Fibroblast of lung (primary cell): ENCODE measurements around the gene FBXO46. TPM values are rescaled to one million over a fixed set of nuclear protein-coding genes. Genes with fewer than 3 reads are reported as not detected.

Experiments
- DNase-seq, 2 donors: peaks; one replicate each; pipeline versions ENCODE4 v3.0.0 to v3.0.0-alpha.2; 2010; ENCODE audit warnings: low read depth in 2 of 2
- H2AFZ ChIP-seq: 2 replicates; pipeline ENCODE4 v1.5.1; 2012; ENCODE audit warnings: low read length, control low read depth, inconsistent platforms
- H3K27ac ChIP-seq: 2 replicates; pipeline ENCODE4 v1.5.1; 2011; ENCODE audit warnings: low read length, control low read depth; ENCODE audit not compliant: insufficient read depth
- H3K27me3 ChIP-seq: 2 replicates; pipeline ENCODE4 v1.5.1; 2011; ENCODE audit warnings: mild to moderate bottlenecking, low read length; ENCODE audit not compliant: control insufficient read depth, insufficient read depth
- H3K36me3 ChIP-seq: 2 replicates; pipeline ENCODE4 v1.5.1; 2011; ENCODE audit warnings: low read length; ENCODE audit not compliant: control insufficient read depth, insufficient read depth
- H3K4me1 ChIP-seq: 2 replicates; pipeline ENCODE4 v1.5.1; 2011; ENCODE audit warnings: low read length; ENCODE audit not compliant: control insufficient read depth, insufficient read depth; ENCODE audit errors: extremely low read depth
- H3K4me2 ChIP-seq: 2 replicates; pipeline ENCODE4 v1.5.1; 2011; ENCODE audit warnings: low read length, control low read depth; ENCODE audit not compliant: insufficient read depth; ENCODE audit errors: extremely low read depth
- H3K4me3 ChIP-seq, 4 experiments: fragments of 200-600 bp in 1 of 4; sonication (generic) in 1 of 4; replicated peaks in 1 of 4; 2 replicates each; pipeline ENCODE4 v1.5.1; 2011 to 2016; ENCODE audit warnings: low read length in 4 of 4, low read depth in 3 of 4, mild to moderate bottlenecking in 3 of 4, control low read depth in 2 of 4, inconsistent platforms in 1 of 4, mixed read lengths in 1 of 4; ENCODE audit not compliant: insufficient read depth in 1 of 4; ENCODE audit errors: control extremely low read depth in 1 of 4
- H3K79me2 ChIP-seq: 2 replicates; pipeline ENCODE4 v1.5.1; 2012; ENCODE audit warnings: mild to moderate bottlenecking, low read length, inconsistent platforms; ENCODE audit not compliant: control insufficient read depth, insufficient read depth
- H3K9ac ChIP-seq: 2 replicates; pipeline ENCODE4 v1.5.1; 2011; ENCODE audit warnings: mild to moderate bottlenecking, low read length, control low read depth; ENCODE audit not compliant: insufficient read depth
- H3K9me3 ChIP-seq: 2 replicates; pipeline ENCODE4 v1.5.1; 2012; ENCODE audit warnings: low read depth, low read length; ENCODE audit not compliant: control insufficient read depth, insufficient read depth
- H4K20me1 ChIP-seq: 2 replicates; pipeline ENCODE4 v1.5.1; 2011; ENCODE audit warnings: low read length; ENCODE audit not compliant: control insufficient read depth, insufficient read depth; ENCODE audit errors: extremely low read depth
- CTCF ChIP-seq, 2 donors: IDR thresholded peaks in 1 of 2; conservative IDR thresholded peaks in 1 of 2; 1 replicate in 1 of 2; 2 replicates in 1 of 2; pipeline ENCODE4 v1.5.1; 2011 to 2012; ENCODE audit warnings: low read length in 2 of 2, control low read depth in 1 of 2, inconsistent platforms in 1 of 2, low read depth in 1 of 2, mild to moderate bottlenecking in 1 of 2
- EZH2 ChIP-seq: IDR thresholded peaks from 2 replicates; pipeline ENCODE4 v1.5.1; 2012; ENCODE audit warnings: low read length, control low read depth, mild to moderate bottlenecking; ENCODE audit errors: missing control alignments
- polyA plus RNA-seq, 2 donors: library from polyadenylated mRNA; depleted of rRNA in 1 of 2; stranded (reverse) in 1 of 2; unstranded in 1 of 2; fragments of >200 nt; gene quantifications; 2 replicates each; pipeline ENCODE4 v1.2.1, GENCODE V29; 2011 to 2012; ENCODE audit warnings: missing spikeins in 1 of 2
- total RNA-seq: library from RNA; depleted of rRNA; stranded (reverse); fragments of >200 nt; gene quantifications from 2 replicates; pipeline ENCODE4 v1.2.1, GENCODE V29; 2014

Gene FBXO46
- total and polyA plus RNA-seq, 2 donors (not counting 1 experiment from before 2014, with no cell fraction given): 2.0 to 3.3 TPM

DNA sequence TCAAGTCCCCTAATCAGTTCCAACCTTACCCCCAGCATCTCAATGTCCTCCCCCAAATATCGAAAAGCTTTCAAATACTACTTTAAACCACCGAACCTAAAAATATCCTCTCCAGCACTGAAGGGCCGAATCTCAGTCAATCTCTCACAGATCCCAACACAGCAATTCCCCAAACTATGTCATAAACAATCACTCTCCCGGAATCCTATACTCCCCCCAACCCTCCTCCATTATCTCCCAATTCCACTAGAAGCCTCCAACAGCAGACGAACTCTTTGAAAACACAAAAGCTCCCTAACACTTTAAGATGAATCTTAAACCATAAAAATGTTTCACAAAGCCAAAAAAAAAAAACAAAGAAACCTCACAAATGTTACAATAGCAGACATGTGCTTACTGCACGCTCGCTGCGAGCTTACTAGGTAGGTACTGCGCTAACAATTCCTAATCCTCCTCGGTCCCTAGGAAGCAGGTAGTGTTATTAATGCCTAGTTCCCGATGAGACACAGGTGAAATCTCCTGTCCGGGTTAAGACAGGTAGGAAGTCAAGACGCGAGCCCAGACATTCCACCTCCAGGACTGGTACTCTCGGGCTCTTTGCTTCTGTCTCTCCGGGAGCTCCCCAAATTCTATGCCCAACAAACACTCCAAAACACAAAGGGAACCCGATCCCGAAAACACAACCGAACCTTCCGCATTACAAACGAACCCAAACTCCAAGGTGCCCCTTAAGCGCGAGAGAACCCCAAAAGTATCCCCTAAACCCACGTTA, 14.2 kb downstream of the FBXO46 start:
- Histone ChIP-seq H3K4me2 (peak overlapping the region; percentile 100), H3K36me3 (peaks cover 17% of the 10 kb centered on the region), H3K79me2 (peaks cover 22% of the 10 kb centered on the region), H2AFZ (peak overlapping the region; percentile 75), H3K4me1 (peaks cover 6% of the 10 kb centered on the region), H4K20me1 (no peaks in the 10 kb centered on the region), H3K27me3 (no peaks in the 10 kb centered on the region), H3K4me3 (peak overlapping the region; percentile 82 to 98 (median 96)), H3K27ac (peak overlapping the region; percentile 74), H3K9ac (peak overlapping the region; percentile 62), H3K9me3 (no peaks in the 10 kb centered on the region)
- TF ChIP-seq CTCF (conservative IDR thresholded peaks at IDR 0.05 in 1 of 2, IDR thresholded peaks at IDR 0.05 in 1 of 2; ENCODE audit: low read depth in 1 of 2, low read length in 2 of 2) (no peak), EZH2 (no peak)
- DNase-seq: peak in 1 of 2 donors; percentile 36

DNA sequence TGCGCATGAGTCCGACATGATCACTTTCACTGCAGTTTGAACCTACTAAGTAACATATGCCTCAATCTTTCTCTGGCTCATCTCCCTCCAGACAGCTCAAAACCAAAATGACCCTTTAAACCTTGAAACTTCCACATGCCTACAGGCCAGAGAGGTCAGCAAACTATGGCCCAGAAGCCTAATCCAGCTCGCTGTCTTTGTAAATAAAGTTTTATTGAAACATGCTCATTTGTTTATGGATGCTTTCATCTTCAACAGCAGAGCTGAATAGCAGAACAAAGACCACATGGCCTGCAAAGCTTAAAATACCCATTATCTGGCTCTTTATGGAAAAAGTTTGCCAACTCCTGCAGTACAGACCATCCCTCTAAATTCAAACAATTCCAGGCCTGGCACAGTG, 15.6 kb downstream of the FBXO46 start:
- H3K9ac ChIP-seq: no peak overlapping the region
- H3K27me3 ChIP-seq: no peaks in the 10 kb centered on the region
- TF ChIP-seq EZH2 (no peak), CTCF (conservative IDR thresholded peaks at IDR 0.05 in 1 of 2, IDR thresholded peaks at IDR 0.05 in 1 of 2; ENCODE audit: low read depth in 1 of 2, low read length in 2 of 2) (no peak)
- no peak overlapping the region for H2AFZ ChIP-seq
- no peaks in the 10 kb centered on the region for H3K9me3 ChIP-seq
- no peak overlapping the region for H3K4me3 ChIP-seq
- no peak overlapping the region for H3K27ac ChIP-seq
- peaks cover 6% of the 10 kb centered on the region for H3K4me1 ChIP-seq
- no peak for DNase-seq
- H4K20me1 ChIP-seq: no peaks in the 10 kb centered on the region
- H3K79me2 ChIP-seq: peaks cover 22% of the 10 kb centered on the region
- peaks cover 17% of the 10 kb centered on the region for H3K36me3 ChIP-seq
- no peak overlapping the region for H3K4me2 ChIP-seq

DNA sequence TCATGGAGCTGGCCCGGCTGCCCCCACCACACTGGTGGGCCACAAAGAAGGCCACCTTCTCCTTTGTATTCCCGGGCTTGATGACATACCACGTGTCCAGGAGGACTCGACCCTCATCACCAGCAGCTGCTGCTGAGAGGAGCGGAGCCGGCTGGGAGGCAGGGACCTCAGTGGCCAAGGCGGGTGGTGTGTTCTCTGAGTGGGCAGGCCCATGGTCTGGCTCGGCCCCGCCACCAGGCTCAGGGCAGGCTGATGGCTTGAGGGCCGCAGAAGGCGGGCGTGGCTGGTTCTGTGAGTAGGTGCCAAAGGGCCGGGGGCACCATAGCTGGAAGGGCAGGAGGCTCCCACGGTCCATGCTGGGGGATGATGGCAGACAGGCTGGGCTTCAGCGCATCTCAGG, 17.6 kb downstream of the FBXO46 start:
- H2AFZ ChIP-seq: no peak overlapping the region
- no peak overlapping the region for H3K27ac ChIP-seq
- peaks cover 5% of the 10 kb centered on the region for H3K4me1 ChIP-seq
- peaks cover 22% of the 10 kb centered on the region for H3K79me2 ChIP-seq
- no peak overlapping the region for H3K4me2 ChIP-seq
- no peaks in the 10 kb centered on the region for H3K9me3 ChIP-seq
- no peak for DNase-seq
- no peak for TF ChIP-seq CTCF (conservative IDR thresholded peaks at IDR 0.05 in 1 of 2, IDR thresholded peaks at IDR 0.05 in 1 of 2; ENCODE audit: low read depth in 1 of 2, low read length in 2 of 2)
- no peak for TF ChIP-seq EZH2
- H3K27me3 ChIP-seq: no peaks in the 10 kb centered on the region
- H3K36me3 ChIP-seq: peaks cover 14% of the 10 kb centered on the region
- no peak overlapping the region for H3K4me3 ChIP-seq
- no peak overlapping the region for H3K9ac ChIP-seq
- no peaks in the 10 kb centered on the region for H4K20me1 ChIP-seq
